LNCAP (cell line): ENCODE data around the gene GABRA6.

Experiments used
- TF ChIP-seq, protein P1 (sequence below): fragments of 450-650 bp; IDR thresholded peaks from 2 replicates; pipeline ENCODE4 v1.5.1; 2017; ENCODE audit warnings: mild to moderate bottlenecking

The GABRA6 gene

GRCh38 chr5:161713042-161713441 lies 27.5 kb downstream of the GABRA6 start:
- TF ChIP-seq, protein P1, sequence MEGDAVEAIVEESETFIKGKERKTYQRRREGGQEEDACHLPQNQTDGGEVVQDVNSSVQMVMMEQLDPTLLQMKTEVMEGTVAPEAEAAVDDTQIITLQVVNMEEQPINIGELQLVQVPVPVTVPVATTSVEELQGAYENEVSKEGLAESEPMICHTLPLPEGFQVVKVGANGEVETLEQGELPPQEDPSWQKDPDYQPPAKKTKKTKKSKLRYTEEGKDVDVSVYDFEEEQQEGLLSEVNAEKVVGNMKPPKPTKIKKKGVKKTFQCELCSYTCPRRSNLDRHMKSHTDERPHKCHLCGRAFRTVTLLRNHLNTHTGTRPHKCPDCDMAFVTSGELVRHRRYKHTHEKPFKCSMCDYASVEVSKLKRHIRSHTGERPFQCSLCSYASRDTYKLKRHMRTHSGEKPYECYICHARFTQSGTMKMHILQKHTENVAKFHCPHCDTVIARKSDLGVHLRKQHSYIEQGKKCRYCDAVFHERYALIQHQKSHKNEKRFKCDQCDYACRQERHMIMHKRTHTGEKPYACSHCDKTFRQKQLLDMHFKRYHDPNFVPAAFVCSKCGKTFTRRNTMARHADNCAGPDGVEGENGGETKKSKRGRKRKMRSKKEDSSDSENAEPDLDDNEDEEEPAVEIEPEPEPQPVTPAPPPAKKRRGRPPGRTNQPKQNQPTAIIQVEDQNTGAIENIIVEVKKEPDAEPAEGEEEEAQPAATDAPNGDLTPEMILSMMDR, result no peak

DNA sequence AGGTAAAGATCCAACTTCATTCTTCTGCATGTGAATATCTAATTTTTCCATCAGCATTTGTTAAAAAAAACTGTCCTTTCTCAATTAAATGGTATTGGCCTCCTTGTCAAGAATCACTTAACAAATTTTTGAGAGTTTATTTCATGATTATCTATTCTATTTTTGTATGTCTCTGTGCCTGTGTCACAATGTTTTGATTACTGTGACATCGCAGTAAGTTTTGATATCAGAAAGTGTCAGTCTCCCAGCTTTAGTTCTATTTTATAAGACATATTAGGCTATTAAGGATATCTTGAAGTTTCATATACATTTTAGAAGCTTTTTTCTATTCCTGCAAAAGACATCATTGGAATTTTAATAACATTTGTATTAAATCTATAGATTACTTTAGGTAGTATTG lies 33.6 kb downstream of the GABRA6 start:
- TF ChIP-seq, protein P1, result no peak

DNA sequence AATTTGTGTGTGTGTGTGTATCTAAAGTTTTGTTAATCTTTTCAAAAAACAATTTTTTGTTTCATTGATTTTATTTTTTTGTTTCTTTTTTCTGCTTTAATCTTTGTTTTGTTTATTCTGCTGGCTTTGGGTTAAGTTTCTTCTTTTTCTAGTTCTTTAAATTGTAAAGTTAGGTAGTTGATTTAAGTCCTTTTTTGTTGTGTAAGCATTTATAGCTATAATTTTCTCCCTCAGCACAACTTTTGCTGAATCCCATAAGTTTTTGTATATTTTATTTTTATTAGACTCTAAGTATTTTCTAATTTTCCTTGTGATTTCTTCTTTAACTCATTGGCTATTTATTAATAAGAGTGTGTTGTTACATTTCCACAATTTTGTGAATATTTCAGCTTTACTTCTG lies 34.9 kb downstream of the GABRA6 start:
- TF ChIP-seq, protein P1, result no peak

DNA sequence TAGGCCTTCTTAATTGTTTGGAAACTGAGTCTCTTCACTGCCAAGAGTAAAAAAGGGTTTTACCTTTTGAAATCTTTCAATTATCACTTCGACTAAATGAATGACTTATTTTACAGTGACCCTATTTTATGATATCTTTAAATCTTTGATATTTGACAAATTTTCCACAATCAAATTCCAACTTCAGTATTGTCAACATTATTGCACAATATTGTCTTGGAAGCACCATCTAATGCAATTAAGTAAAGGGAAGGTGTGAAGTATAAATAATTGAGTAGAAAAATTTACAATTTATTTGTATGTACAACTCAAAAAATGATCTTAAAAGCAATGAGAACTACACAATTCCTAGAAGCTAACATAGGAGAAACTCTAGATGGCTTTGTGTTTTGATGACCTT lies 49.2 kb downstream of the GABRA6 start:
- TF ChIP-seq, protein P1, result no peak

DNA sequence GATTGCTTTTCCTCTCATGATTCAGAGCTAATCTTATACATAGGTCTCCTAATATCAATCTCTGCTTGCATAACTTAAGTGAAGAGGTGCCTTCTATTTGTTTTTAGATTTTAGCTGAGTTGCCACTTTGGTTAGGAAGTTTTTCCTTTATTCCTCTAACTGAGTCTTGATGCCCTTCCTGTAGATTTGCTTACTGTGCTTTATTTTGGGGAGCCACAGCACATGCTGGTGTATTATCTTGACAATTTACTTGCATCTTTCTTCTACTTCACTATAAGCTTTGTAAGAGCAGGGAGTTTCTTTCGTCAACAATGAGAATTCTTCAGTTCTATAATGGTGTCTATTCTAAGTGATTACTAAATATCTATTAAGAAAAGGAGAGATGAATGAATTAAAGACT lies 54.9 kb downstream of the GABRA6 start:
- TF ChIP-seq, protein P1, result no peak

DNA sequence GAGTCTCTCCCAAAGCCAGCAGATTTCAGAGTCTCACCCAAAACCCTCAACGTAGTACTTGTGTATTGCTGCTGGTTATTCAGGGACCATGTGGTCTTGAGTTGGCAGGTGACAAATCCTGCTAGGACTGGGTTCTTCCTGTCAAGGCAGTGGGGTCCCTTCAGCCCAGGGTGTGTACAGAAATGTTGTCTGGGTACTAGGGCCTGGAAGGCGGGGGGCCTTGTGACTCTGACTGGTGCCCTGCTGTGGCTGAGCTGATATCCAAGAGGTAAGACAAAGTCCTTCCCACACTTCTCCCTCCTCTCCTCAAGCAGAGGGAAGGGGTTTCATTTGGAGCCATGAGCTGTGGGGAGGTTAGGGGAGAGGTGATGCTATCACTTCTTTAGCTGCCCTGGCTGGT lies 58.8 kb downstream of the GABRA6 start:
- TF ChIP-seq, protein P1, result no peak

DNA sequence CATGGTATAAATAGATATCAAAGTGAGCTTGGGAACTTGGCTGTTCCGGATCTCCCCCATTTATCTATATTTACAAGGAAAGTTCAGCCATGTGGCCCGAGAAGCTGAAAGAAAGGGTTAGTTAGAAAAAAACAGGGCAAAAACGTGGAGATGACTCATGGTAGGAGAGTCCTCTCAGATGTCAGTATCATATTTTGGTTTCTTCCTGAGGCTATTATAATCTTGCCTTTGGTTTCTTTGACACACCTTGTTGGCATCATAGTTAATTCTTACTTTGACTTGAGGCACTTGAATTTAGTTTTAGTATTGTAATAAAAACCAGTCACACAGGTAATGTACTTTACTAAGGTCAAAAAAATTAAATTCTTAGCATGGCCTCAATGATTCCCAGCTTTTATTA lies 59.9 kb downstream of the GABRA6 start:
- TF ChIP-seq, protein P1, result no peak

- TF ChIP-seq, protein P1, result no peak
These were observed 65.7 kb downstream of the GABRA6 start for GRCh38 chr5:161751265-161751664.
